ENCODE results near the gene NEU3.

Gene NEU3

DNA sequence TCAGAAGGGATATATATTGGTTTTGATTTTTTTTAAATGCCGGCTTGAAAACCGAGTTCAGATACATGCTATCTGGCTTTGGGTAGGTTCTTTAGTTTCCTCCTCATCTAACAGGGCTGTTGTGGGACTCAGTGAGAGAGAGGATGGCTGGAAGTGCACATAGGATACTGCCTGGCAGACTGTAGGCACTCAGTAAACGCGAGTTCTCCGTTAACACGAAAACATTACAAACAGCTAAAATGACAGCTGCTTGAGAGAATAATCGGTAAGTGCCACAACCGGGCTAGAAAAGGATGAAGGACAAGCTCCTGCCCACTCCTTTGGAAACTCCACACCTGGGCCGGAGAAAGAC, 40.2 kb upstream of the NEU3 start:
- Histone ChIP-seq H3K36me3 (ENCODE audit: control insufficient read depth in 1 of 2, insufficient read depth in 2 of 2, low read depth in 1 of 2, low read length in 2 of 2) (peaks cover 0 to 20% of the 10 kb centered on the region in 2 experiments), H3K27ac (ENCODE audit: low read length, poor library complexity, severe bottlenecking) (no peak overlapping the region)

DNA sequence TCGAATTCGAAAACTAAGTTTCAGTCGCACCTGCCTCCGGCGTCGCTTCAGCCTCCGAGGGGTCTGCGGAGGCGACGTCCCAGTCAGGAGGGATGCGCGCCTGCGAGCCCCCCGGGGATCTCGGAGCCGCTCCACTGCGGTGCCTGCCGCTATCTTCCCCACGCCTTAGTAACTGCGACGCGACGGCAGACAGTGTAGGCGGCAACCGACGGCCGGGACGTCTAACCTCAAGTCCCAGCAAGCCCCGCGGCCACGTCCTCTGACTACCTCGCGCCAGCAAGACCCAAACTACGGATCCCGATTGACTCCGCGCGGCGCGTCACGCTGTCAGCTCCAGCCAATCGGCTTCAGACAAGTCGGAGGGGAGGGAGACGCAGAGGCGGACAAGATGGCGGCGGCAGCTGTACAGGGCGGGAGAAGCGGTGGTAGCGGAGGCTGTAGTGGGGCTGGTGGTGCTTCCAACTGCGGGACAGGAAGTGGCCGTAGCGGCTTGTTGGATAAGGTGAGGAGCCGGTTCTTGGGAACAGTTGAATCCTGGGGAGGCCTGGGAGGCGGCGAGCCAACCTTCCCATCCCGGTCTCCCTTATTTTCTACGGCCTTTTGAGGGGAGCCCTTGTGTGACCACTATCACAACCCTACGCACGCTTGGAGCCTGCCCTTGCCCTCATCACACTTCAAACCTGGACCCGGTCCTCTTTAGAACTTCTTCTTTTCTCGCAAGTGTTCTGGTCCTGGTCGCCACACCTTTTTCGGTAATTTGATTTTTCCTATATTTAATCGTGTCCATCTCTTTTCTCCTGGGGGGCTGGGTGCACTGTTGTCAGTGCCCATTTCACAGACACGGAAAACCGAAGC, 39.6 kb upstream of the NEU3 start, which contains the start of the genes SPCS2 and XRRA1:
SPCS2 (plus strand) TSS at position 369 of the 855 bp plus-strand sequence; CDS start at position 389, 20 bp downstream.
XRRA1 (minus strand) TSS at position 194 of the 855 bp plus-strand sequence. CDS start 8,213 bp downstream, outside the sequence.
- H3K4me2 ChIP-seq (ENCODE audit: low read length, poor library complexity, severe bottlenecking) = peak within 1 kb of the TSS; percentile 84
- peak within 1 kb of the TSS; percentile 61 for H3K27ac ChIP-seq (ENCODE audit: low read length, poor library complexity, severe bottlenecking)
- H3K14ac ChIP-seq (ENCODE audit: low read length in 2 of 2) = peak within 1 kb of the TSS in 1 of 2 experiments; percentile 79
- H2BK120ac ChIP-seq (ENCODE audit: low read depth, low read length) = peak within 1 kb of the TSS; percentile 15
- no peak within 1 kb of the TSS for H2BK12ac ChIP-seq (ENCODE audit: low read length in 2 of 2)
- H3K4ac ChIP-seq (ENCODE audit: low read depth in 1 of 2, low read length in 2 of 2) = peak within 1 kb of the TSS; percentile 57 to 67
- peak within 1 kb of the TSS; percentile 43 for H2AFZ ChIP-seq (ENCODE audit: low read depth, low read length)
- no peak within 1 kb of the TSS for H2BK15ac ChIP-seq (ENCODE audit: low read depth, poor library complexity, severe bottlenecking)
- H2BK5ac ChIP-seq (ENCODE audit: low read depth, low read length, poor library complexity, severe bottlenecking) = peak within 1 kb of the TSS; percentile 68
- H3K4me1 ChIP-seq (ENCODE audit: control insufficient read depth, insufficient read depth, low read depth, low read length) = peaks cover 5% of the 10 kb centered on the region
- H4K8ac ChIP-seq (ENCODE audit: low read length) = peak within 1 kb of the TSS; percentile 95
- peak within 1 kb of the TSS; percentile 84 to 92 for H3K18ac ChIP-seq (ENCODE audit: low read depth in 1 of 2, low read length in 2 of 2)
- peak; percentile 98 for DNase-seq
- H3K79me1 ChIP-seq (replicated peaks; ENCODE audit: low read length, poor library complexity, severe bottlenecking) = peaks cover 3% of the 10 kb centered on the region
- peak within 1 kb of the TSS; percentile 74 for H2AK5ac ChIP-seq (ENCODE audit: low read length, severe bottlenecking)
- H3K9ac ChIP-seq (ENCODE audit: low read length) = peak within 1 kb of the TSS; percentile 99
- no peaks in the 10 kb centered on the region for H3K27me3 ChIP-seq (ENCODE audit: control insufficient read depth in 1 of 2, insufficient read depth in 1 of 2, low read length in 2 of 2)
- H3K36me3 ChIP-seq (ENCODE audit: control insufficient read depth in 1 of 2, insufficient read depth in 2 of 2, low read depth in 1 of 2, low read length in 2 of 2) = peaks cover 0 to 25% of the 10 kb centered on the region in 2 experiments
- H3K9me3 ChIP-seq (ENCODE audit: control insufficient read depth, low read length) = no peaks in the 10 kb centered on the region
- under 1% methylated on average over 64 of the region's 67 CpGs for WGBS
- H4K91ac ChIP-seq (ENCODE audit: low read length) = no peak within 1 kb of the TSS
- no peak within 1 kb of the TSS for H3K23ac ChIP-seq (ENCODE audit: low read length in 2 of 2)
- H3K4me3 ChIP-seq (ENCODE audit: insufficient read depth in 1 of 2, low read depth in 1 of 2, low read length in 2 of 2) = peak within 1 kb of the TSS; percentile 78 to 99

More for the DNA sequence above, 40.2 kb upstream of the NEU3 start:
- no peak overlapping the region for H2BK5ac ChIP-seq (ENCODE audit: low read depth, low read length, poor library complexity, severe bottlenecking)
- H3K4ac ChIP-seq (ENCODE audit: low read depth in 1 of 2, low read length in 2 of 2) = no peak overlapping the region
- no peak overlapping the region for H2BK12ac ChIP-seq (ENCODE audit: low read length in 2 of 2)
- DNase-seq = no peak
- H3K27me3 ChIP-seq (ENCODE audit: control insufficient read depth in 1 of 2, insufficient read depth in 1 of 2, low read length in 2 of 2) = no peaks in the 10 kb centered on the region
- no peak overlapping the region for H4K91ac ChIP-seq (ENCODE audit: low read length)
- H3K9me3 ChIP-seq (ENCODE audit: control insufficient read depth, low read length) = no peaks in the 10 kb centered on the region
- H3K9ac ChIP-seq (ENCODE audit: low read length) = peak overlapping the region; percentile 99
- H3K14ac ChIP-seq (ENCODE audit: low read length in 2 of 2) = no peak overlapping the region
- H2BK120ac ChIP-seq (ENCODE audit: low read depth, low read length) = no peak overlapping the region
- no peak overlapping the region for H3K23ac ChIP-seq (ENCODE audit: low read length in 2 of 2)
- H3K4me1 ChIP-seq (ENCODE audit: control insufficient read depth, insufficient read depth, low read depth, low read length) = peaks cover 6% of the 10 kb centered on the region
- H4K8ac ChIP-seq (ENCODE audit: low read length) = no peak overlapping the region
- H2BK15ac ChIP-seq (ENCODE audit: low read depth, poor library complexity, severe bottlenecking) = no peak overlapping the region
- peak overlapping the region; percentile 44 for H3K4me2 ChIP-seq (ENCODE audit: low read length, poor library complexity, severe bottlenecking)
- peak overlapping the region; percentile 43 for H2AFZ ChIP-seq (ENCODE audit: low read depth, low read length)
- no peak overlapping the region for H2AK5ac ChIP-seq (ENCODE audit: low read length, severe bottlenecking)
- H3K79me1 ChIP-seq (replicated peaks; ENCODE audit: low read length, poor library complexity, severe bottlenecking) = peaks cover 3% of the 10 kb centered on the region
- H3K18ac ChIP-seq (ENCODE audit: low read depth in 1 of 2, low read length in 2 of 2) = peak overlapping the region; percentile 25 to 64
- peak overlapping the region; percentile 78 to 99 for H3K4me3 ChIP-seq (ENCODE audit: insufficient read depth in 1 of 2, low read depth in 1 of 2, low read length in 2 of 2)
- 2% methylated on average over 9 of the region's 9 CpGs for WGBS

DNA sequence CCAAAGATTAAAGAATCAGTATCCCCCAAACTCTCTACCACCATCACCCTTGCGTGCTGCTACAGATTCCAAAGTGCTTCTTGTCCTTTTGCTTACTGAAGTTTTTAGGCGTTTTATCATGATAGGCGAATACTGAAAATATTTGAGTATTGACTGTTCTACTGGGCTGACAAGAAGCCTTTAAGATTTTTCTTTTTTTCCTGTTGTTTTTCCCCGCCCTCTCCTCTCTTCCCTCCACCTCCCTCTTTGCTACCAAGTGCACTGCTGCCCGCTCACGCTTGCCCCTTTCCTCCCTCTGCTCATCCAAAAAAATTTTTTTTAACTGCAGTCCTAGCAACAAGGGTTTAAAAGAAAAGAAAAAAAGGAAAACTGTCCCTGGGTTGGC, 39.0 kb upstream of the NEU3 start:
- DNase-seq = peak; percentile 20
- peaks cover 0 to 28% of the 10 kb centered on the region in 2 experiments for H3K36me3 ChIP-seq (ENCODE audit: control insufficient read depth in 1 of 2, insufficient read depth in 2 of 2, low read depth in 1 of 2, low read length in 2 of 2)
- peak overlapping the region; percentile 95 for H4K8ac ChIP-seq (ENCODE audit: low read length)
- no peak overlapping the region for H3K14ac ChIP-seq (ENCODE audit: low read length in 2 of 2)
- peak overlapping the region; percentile 74 for H2AK5ac ChIP-seq (ENCODE audit: low read length, severe bottlenecking)
- peak overlapping the region in 1 of 2 experiments; percentile 92 for H3K18ac ChIP-seq (ENCODE audit: low read depth in 1 of 2, low read length in 2 of 2)
- peak overlapping the region; percentile 99 for H3K9ac ChIP-seq (ENCODE audit: low read length)
- H3K4me2 ChIP-seq (ENCODE audit: low read length, poor library complexity, severe bottlenecking) = peak overlapping the region; percentile 84
- H2AFZ ChIP-seq (ENCODE audit: low read depth, low read length) = no peak overlapping the region
- H3K79me1 ChIP-seq (replicated peaks; ENCODE audit: low read length, poor library complexity, severe bottlenecking) = peaks cover 3% of the 10 kb centered on the region
- no peaks in the 10 kb centered on the region for H3K27me3 ChIP-seq (ENCODE audit: control insufficient read depth in 1 of 2, insufficient read depth in 1 of 2, low read length in 2 of 2)
- no peak overlapping the region for H2BK5ac ChIP-seq (ENCODE audit: low read depth, low read length, poor library complexity, severe bottlenecking)
- no peak overlapping the region for H2BK120ac ChIP-seq (ENCODE audit: low read depth, low read length)
- 0% methylated on average over 6 of the region's 6 CpGs for WGBS
- peaks cover 5% of the 10 kb centered on the region for H3K4me1 ChIP-seq (ENCODE audit: control insufficient read depth, insufficient read depth, low read depth, low read length)
- peak overlapping the region; percentile 61 for H3K27ac ChIP-seq (ENCODE audit: low read length, poor library complexity, severe bottlenecking)
- H4K91ac ChIP-seq (ENCODE audit: low read length) = no peak overlapping the region
- H3K9me3 ChIP-seq (ENCODE audit: control insufficient read depth, low read length) = no peaks in the 10 kb centered on the region
- H3K4ac ChIP-seq (ENCODE audit: low read depth in 1 of 2, low read length in 2 of 2) = peak overlapping the region in 1 of 2 experiments; percentile 57
- H3K4me3 ChIP-seq (ENCODE audit: insufficient read depth in 1 of 2, low read depth in 1 of 2, low read length in 2 of 2) = peak overlapping the region; percentile 78 to 99
- H2BK15ac ChIP-seq (ENCODE audit: low read depth, poor library complexity, severe bottlenecking) = no peak overlapping the region
- no peak overlapping the region for H2BK12ac ChIP-seq (ENCODE audit: low read length in 2 of 2)
- no peak overlapping the region for H3K23ac ChIP-seq (ENCODE audit: low read length in 2 of 2)

DNA sequence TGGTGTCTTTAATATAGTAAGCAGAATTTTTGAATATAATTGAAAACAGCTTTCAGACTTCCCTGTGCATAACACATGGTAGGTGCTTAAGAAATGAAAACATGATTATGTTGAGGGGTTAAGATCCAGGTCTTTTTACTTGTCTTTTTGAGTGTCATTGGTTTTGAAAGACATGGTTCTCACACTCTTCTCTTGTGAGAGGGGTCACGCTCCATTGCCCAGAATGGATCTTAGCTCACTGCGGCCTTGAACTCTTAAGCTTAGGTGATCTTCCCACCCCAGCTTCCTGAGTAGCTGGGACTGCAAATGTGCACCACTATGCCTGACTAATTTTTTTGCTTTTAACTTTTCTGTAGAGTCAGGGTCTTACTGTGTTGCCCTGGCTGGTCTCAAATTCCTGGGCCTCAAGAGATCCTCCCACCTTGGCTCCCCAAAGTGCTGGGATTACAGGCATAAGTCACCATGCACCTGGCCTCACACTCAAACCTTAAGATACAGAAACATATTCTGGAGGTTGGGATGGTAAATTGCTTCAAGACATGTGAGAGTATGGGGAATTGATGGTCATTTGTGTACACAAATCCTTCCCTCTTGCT, 38.3 kb upstream of the NEU3 start:
- H3K27ac ChIP-seq (ENCODE audit: low read length, poor library complexity, severe bottlenecking) = peak overlapping the region; percentile 7
- H4K8ac ChIP-seq (ENCODE audit: low read length) = no peak overlapping the region
- peaks cover 4% of the 10 kb centered on the region for H3K9me3 ChIP-seq (ENCODE audit: control insufficient read depth, low read length)
- H3K18ac ChIP-seq (ENCODE audit: low read depth in 1 of 2, low read length in 2 of 2) = no peak overlapping the region
- no peak overlapping the region for H2BK5ac ChIP-seq (ENCODE audit: low read depth, low read length, poor library complexity, severe bottlenecking)
- H2AK5ac ChIP-seq (ENCODE audit: low read length, severe bottlenecking) = no peak overlapping the region
- no peak overlapping the region for H2BK120ac ChIP-seq (ENCODE audit: low read depth, low read length)
- peaks cover 3% of the 10 kb centered on the region for H3K79me1 ChIP-seq (replicated peaks; ENCODE audit: low read length, poor library complexity, severe bottlenecking)
- peak overlapping the region; percentile 84 for H3K4me2 ChIP-seq (ENCODE audit: low read length, poor library complexity, severe bottlenecking)
- 80% methylated on average over 2 of the region's 2 CpGs for WGBS
- H3K4ac ChIP-seq (ENCODE audit: low read depth in 1 of 2, low read length in 2 of 2) = no peak overlapping the region
- no peaks in the 10 kb centered on the region for H3K27me3 ChIP-seq (ENCODE audit: control insufficient read depth in 1 of 2, insufficient read depth in 1 of 2, low read length in 2 of 2)
- peak overlapping the region in 1 of 2 experiments; percentile 99 for H3K4me3 ChIP-seq (ENCODE audit: insufficient read depth in 1 of 2, low read depth in 1 of 2, low read length in 2 of 2)
- peaks cover 0 to 34% of the 10 kb centered on the region in 2 experiments for H3K36me3 ChIP-seq (ENCODE audit: control insufficient read depth in 1 of 2, insufficient read depth in 2 of 2, low read depth in 1 of 2, low read length in 2 of 2)
- no peak overlapping the region for H3K14ac ChIP-seq (ENCODE audit: low read length in 2 of 2)
- no peak overlapping the region for H2AFZ ChIP-seq (ENCODE audit: low read depth, low read length)
- H3K23ac ChIP-seq (ENCODE audit: low read length in 2 of 2) = no peak overlapping the region
- peaks cover 5% of the 10 kb centered on the region for H3K4me1 ChIP-seq (ENCODE audit: control insufficient read depth, insufficient read depth, low read depth, low read length)
- H2BK12ac ChIP-seq (ENCODE audit: low read length in 2 of 2) = no peak overlapping the region
- peak overlapping the region; percentile 99 for H3K9ac ChIP-seq (ENCODE audit: low read length)
- DNase-seq = no peak
- no peak overlapping the region for H4K91ac ChIP-seq (ENCODE audit: low read length)
- H2BK15ac ChIP-seq (ENCODE audit: low read depth, poor library complexity, severe bottlenecking) = no peak overlapping the region

Data from mesenchymal stem cell (in vitro differentiated cells and primary cell).